CD4-positive, alpha-beta T cell (primary cell): ENCODE results near the gene ARL15. TPM values are rescaled to one million over a fixed set of nuclear protein-coding genes. Genes with fewer than 3 reads are reported as not detected.

Experiments used
- ATAC-seq: fragments of 200-7000 bp; cut with Tn5 transposase; one replicate; pipeline ENCODE4 v1.10.0; 2022; ENCODE audit warnings: mild to moderate bottlenecking; ENCODE audit not compliant: poor library complexity
- CTCF ChIA-PET: fragments of 350-600 bp; sonication (Branson Sonifier 250); formaldehyde crosslinking; loops from one replicate; lab custom pipeline; 2021; ENCODE audit warnings: antibody characterized with exemption, inconsistent platforms; lab: Charles Lee
- POLR2A ChIA-PET: fragments of 350-600 bp; sonication (Branson Sonifier 250); formaldehyde crosslinking; loops from one replicate; lab custom pipeline; 2021; ENCODE audit warnings: antibody characterized with exemption, inconsistent platforms; lab: Charles Lee
- DNase-seq, 14 experiments: peaks; one replicate each; pipeline ENCODE4 v3.0.0-alpha.2; 2013 to 2020; ENCODE audit warnings: mixed read lengths in 2 of 14
- H3K27ac ChIP-seq, 2 donors: one replicate each; pipeline versions ENCODE4 v1.5.1 to v1.7.0; 2013; ENCODE audit warnings: low read length in 2 of 2, low read depth in 1 of 2, mild to moderate bottlenecking in 1 of 2
- H3K27me3 ChIP-seq, 2 experiments: 1 replicate in 1 of 2; 2 replicates in 1 of 2; pipeline versions ENCODE4 v1.6.1 to v1.7.0; 2013; ENCODE audit warnings: low read length in 2 of 2, control low read depth in 1 of 2, mild to moderate bottlenecking in 1 of 2, moderate library complexity in 1 of 2; ENCODE audit not compliant: insufficient read depth in 2 of 2, control insufficient read depth in 1 of 2
- H3K36me3 ChIP-seq: one replicate; pipeline ENCODE4 v1.6.1; 2013; ENCODE audit warnings: low read length, control low read depth; ENCODE audit not compliant: insufficient read depth
- H3K4me1 ChIP-seq: one replicate; pipeline ENCODE4 v1.6.1; 2013; ENCODE audit warnings: low read length, control low read depth; ENCODE audit not compliant: insufficient read depth
- H3K4me3 ChIP-seq: one replicate; pipeline ENCODE4 v1.5.1; 2013; ENCODE audit warnings: mild to moderate bottlenecking, low read length, moderate library complexity
- H3K9me3 ChIP-seq, 2 experiments: 1 replicate in 1 of 2; 2 replicates in 1 of 2; pipeline versions ENCODE4 v1.6.1 to v1.7.0; 2013; ENCODE audit warnings: low read length in 2 of 2, mild to moderate bottlenecking in 2 of 2, control low read depth in 1 of 2, moderate library complexity in 1 of 2; ENCODE audit not compliant: control insufficient read depth in 1 of 2, insufficient read depth in 1 of 2
- H3K27ac Mint-ChIP-seq: one replicate; pipeline ENCODE4 v1.8.0; 2020; ENCODE audit warnings: mixed read lengths
- H3K27me3 Mint-ChIP-seq: one replicate; pipeline ENCODE4 v1.8.0; 2021; ENCODE audit warnings: mixed read lengths
- H3K36me3 Mint-ChIP-seq: one replicate; pipeline ENCODE4 v1.8.0; 2021; ENCODE audit warnings: low read depth, mixed read lengths
- H3K4me1 Mint-ChIP-seq: one replicate; pipeline ENCODE4 v1.8.0; 2021; ENCODE audit warnings: low read depth, mixed read lengths
- H3K4me3 Mint-ChIP-seq: one replicate; pipeline ENCODE4 v1.8.0; 2020; ENCODE audit warnings: mild to moderate bottlenecking, mixed read lengths
- H3K9me3 Mint-ChIP-seq: one replicate; pipeline ENCODE4 v1.8.0; 2020; ENCODE audit warnings: mixed read lengths
- intact Hi-C, 2 experiments: fragments of 100-400 bp; cut with DNase I in 1 of 2; cut with micrococcal nuclease in 1 of 2; formaldehyde crosslinking; loops; one replicate each; pipeline versions ENCODE4 v1.15.1 to v1.9.0; 2023 to 2025; cut with DNase I, micrococcal nuclease
- total RNA-seq, 174 experiments: library from RNA in 2 of 174; stranded (reverse) in 2 of 174; gene quantifications; one replicate each; pipeline ENCODE4 v1.2.3 and lab custom pipeline; 2021 to 2026
- TF ChIP-seq, protein P1 (sequence below): fragments of 200-600 bp; IDR thresholded peaks from one replicate; pipeline ENCODE4 v1.8.0; 2022; ENCODE audit warnings: antibody characterized with exemption, mild to moderate bottlenecking

The ARL15 gene
- total RNA-seq, 2 experiments from 2014 or later: 9.1 to 10.6 TPM

DNA sequence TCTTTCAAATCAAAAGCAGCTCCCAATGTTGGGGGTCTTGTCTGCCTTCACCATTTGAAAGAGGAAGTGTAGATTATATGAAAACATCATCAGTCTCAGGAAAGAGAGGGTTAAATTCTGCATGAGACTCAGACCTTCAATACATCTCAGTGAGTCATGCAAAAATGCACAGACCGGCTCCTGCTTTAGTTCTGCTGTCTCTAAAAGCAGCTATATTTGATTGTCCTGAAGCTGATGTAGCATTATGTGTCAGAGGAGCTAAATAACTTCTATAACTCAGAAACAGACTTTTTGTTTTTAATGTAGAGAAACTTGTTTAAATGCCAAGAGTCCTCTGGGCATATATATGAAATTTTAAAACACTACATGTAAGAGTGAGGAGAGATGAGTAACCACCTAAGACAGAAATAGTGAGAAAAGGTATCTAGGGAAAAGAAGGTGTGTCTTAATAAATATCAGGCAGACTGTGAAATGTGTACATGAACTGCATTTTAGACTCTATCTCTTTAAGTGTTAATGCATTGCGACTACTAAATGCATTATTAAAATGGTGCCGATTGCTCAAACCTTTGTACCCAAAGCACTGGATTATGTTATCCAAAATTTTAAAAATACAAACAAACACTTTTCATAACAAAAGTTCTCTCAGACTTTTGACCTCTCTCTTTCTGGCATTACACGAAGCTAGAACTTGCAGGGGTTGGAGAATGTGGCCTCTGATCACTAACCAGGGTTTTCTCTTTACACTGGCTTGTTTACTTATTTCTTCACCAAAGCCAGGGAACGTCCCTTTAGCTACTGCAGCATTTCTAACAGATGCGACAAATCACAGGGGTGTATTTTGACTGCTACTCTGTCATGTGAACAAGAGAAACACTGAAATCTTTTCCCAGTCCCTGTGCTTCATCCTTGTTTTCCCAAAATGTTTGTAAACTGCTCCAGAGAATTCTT lies 302.3 kb downstream of the ARL15 start:
- no peaks in the 10 kb centered on the region for H3K4me1 Mint-ChIP-seq
- H3K27me3 Mint-ChIP-seq: no peaks in the 10 kb centered on the region
- DNase-seq (no peak), ATAC-seq (no peak)
- H3K9me3 Mint-ChIP-seq: no peaks in the 10 kb centered on the region
- intact Hi-C loops: no loop called here
- Histone ChIP-seq H3K4me3 (no peak overlapping the region), H3K27ac (no peak overlapping the region), H3K4me1 (no peaks in the 10 kb centered on the region), H3K9me3 (no peaks in the 10 kb centered on the region), H3K27me3 (no peaks in the 10 kb centered on the region), H3K36me3 (no peaks in the 10 kb centered on the region)
- no peak overlapping the region for H3K27ac Mint-ChIP-seq
- no peak overlapping the region for H3K4me3 Mint-ChIP-seq
- POLR2A ChIA-PET: interaction anchor here (0.6 kb wide), 1 partner anchor 426 kb away, joined by 3 read pairs; no protein-coding TSS in a partner anchor
- peaks cover under 1% of the 10 kb centered on the region for H3K36me3 Mint-ChIP-seq
- CTCF ChIA-PET: no interaction called here
- TF ChIP-seq, protein P1, sequence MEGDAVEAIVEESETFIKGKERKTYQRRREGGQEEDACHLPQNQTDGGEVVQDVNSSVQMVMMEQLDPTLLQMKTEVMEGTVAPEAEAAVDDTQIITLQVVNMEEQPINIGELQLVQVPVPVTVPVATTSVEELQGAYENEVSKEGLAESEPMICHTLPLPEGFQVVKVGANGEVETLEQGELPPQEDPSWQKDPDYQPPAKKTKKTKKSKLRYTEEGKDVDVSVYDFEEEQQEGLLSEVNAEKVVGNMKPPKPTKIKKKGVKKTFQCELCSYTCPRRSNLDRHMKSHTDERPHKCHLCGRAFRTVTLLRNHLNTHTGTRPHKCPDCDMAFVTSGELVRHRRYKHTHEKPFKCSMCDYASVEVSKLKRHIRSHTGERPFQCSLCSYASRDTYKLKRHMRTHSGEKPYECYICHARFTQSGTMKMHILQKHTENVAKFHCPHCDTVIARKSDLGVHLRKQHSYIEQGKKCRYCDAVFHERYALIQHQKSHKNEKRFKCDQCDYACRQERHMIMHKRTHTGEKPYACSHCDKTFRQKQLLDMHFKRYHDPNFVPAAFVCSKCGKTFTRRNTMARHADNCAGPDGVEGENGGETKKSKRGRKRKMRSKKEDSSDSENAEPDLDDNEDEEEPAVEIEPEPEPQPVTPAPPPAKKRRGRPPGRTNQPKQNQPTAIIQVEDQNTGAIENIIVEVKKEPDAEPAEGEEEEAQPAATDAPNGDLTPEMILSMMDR: no peak

GRCh38 chr5:54004697-54005096 lies 305.7 kb downstream of the ARL15 start:
- Mint-ChIP-seq H3K4me1 (no peaks in the 10 kb centered on the region), H3K27me3 (no peaks in the 10 kb centered on the region), H3K9me3 (no peaks in the 10 kb centered on the region), H3K4me3 (no peak overlapping the region), H3K27ac (no peak overlapping the region), H3K36me3 (no peaks in the 10 kb centered on the region)
- TF ChIP-seq, protein P1: no peak
- Histone ChIP-seq H3K9me3 (no peaks in the 10 kb centered on the region), H3K4me1 (no peaks in the 10 kb centered on the region), H3K36me3 (no peaks in the 10 kb centered on the region), H3K4me3 (no peak overlapping the region), H3K27ac (no peak overlapping the region), H3K27me3 (no peaks in the 10 kb centered on the region)
- ChIA-PET POLR2A (no interaction called here), CTCF (no interaction called here)
- no peak for ATAC-seq
- DNase-seq: no peak
- intact Hi-C loops: no loop called here

DNA sequence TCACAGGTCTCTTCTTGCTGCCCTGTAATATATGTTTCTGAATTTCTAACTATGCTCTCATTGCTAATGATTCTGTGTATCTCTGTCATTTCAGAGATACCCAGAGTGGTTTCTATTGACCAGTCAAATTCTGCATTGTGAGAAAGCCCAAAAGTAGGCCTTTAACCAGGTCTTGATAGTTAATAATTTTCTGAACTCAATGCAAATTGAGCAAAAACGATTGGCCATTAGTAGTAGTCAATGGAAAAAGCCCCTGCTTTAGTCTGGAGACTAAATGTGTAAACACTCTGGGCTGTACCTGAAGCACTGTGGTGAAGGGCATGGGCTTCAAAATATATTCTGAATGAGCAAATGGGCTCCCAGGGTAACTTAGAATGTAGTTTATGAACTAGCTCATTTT lies 307.6 kb downstream of the ARL15 start:
- ChIA-PET CTCF (no interaction called here), POLR2A (no interaction called here)
- Mint-ChIP-seq H3K27me3 (no peaks in the 10 kb centered on the region), H3K27ac (no peak overlapping the region), H3K9me3 (no peaks in the 10 kb centered on the region), H3K36me3 (no peaks in the 10 kb centered on the region), H3K4me3 (no peak overlapping the region), H3K4me1 (no peaks in the 10 kb centered on the region)
- intact Hi-C loops: no loop called here
- DNase-seq (no peak), ATAC-seq (no peak)
- Histone ChIP-seq H3K4me3 (no peak overlapping the region), H3K27me3 (no peaks in the 10 kb centered on the region), H3K27ac (no peak overlapping the region), H3K4me1 (no peaks in the 10 kb centered on the region), H3K36me3 (no peaks in the 10 kb centered on the region), H3K9me3 (no peaks in the 10 kb centered on the region)
- TF ChIP-seq, protein P1: no peak
